Endothelial cell of umbilical vein (primary cell): Measurements from ENCODE around the gene IDH1. TPM values are rescaled to one million over a fixed set of nuclear protein-coding genes. Genes with fewer than 3 reads are reported as not detected.

ENCODE experiments used
- BruUV-seq: library from RNA; stranded (reverse); fragments of 400-500 nt; replicated peaks from 2 replicates; lab custom pipeline; 2021; lab: Mats Ljungman, UMichigan
- CTCF ChIA-PET: fragments of 300-600, 350-600 bp; sonication (Branson Sonifier 250); formaldehyde crosslinking; loops from one replicate; lab custom pipeline; 2021; ENCODE audit warnings: antibody characterized with exemption, inconsistent platforms; lab: Charles Lee
- POLR2A ChIA-PET: fragments of 300-600, 350-600 bp; sonication (Branson Sonifier 250); formaldehyde crosslinking; loops from one replicate; lab custom pipeline; 2021; ENCODE audit warnings: antibody characterized with exemption, inconsistent platforms; lab: Charles Lee
- DNase-seq: peaks from one replicate; pipeline ENCODE4 v3.0.0-alpha.2; 2011; ENCODE audit warnings: low read depth, low spot score
- FAIRE-seq: peaks from 2 replicates; lab custom pipeline; 2011; peaks lifted over from hg19 to GRCh38; lab: Jason Lieb, UNC
- H2AFZ ChIP-seq: 2 replicates; pipeline ENCODE4 v1.6.0; 2012; ENCODE audit warnings: low read depth, low read length, control low read depth, inconsistent platforms
- H3K27ac ChIP-seq: 2 replicates; pipeline ENCODE4 v1.5.1; 2011; ENCODE audit warnings: low read depth, mild to moderate bottlenecking, control low read depth, low read length, moderate library complexity; ENCODE audit not compliant: insufficient read depth
- H3K27me3 ChIP-seq, 2 experiments: 2 replicates each; pipeline versions ENCODE4 v1.6.0 to v1.6.1; 2011; ENCODE audit warnings: low read length in 2 of 2, mixed read lengths in 1 of 2; ENCODE audit not compliant: control insufficient read depth in 2 of 2, insufficient read depth in 2 of 2
- H3K36me3 ChIP-seq, 2 experiments: 2 replicates in 1 of 2; 3 replicates in 1 of 2; pipeline ENCODE4 v1.5.1; 2011; ENCODE audit warnings: low read length in 2 of 2, mild to moderate bottlenecking in 1 of 2, moderate library complexity in 1 of 2; ENCODE audit not compliant: control insufficient read depth in 2 of 2, insufficient read depth in 2 of 2; ENCODE audit errors: extremely low read depth in 1 of 2
- H3K4me1 ChIP-seq: 3 replicates; pipeline ENCODE4 v1.5.1; 2011; ENCODE audit warnings: mild to moderate bottlenecking, low read length; ENCODE audit not compliant: control insufficient read depth, insufficient read depth; ENCODE audit errors: extremely low read depth
- H3K4me2 ChIP-seq: 2 replicates; pipeline ENCODE4 v1.6.1; 2011; ENCODE audit warnings: low read length, control low read depth, mixed read lengths; ENCODE audit not compliant: insufficient read depth
- H3K4me3 ChIP-seq, 3 experiments: fragments of 200-600 bp in 1 of 3; sonication (generic), shearing (Covaris generic) in 1 of 3; replicated peaks in 1 of 3; 2 replicates each; pipeline ENCODE4 v1.5.1; 2011 to 2016; ENCODE audit warnings: control low read depth in 3 of 3, low read length in 3 of 3, mild to moderate bottlenecking in 2 of 3, inconsistent platforms in 1 of 3, low read depth in 1 of 3, moderate library complexity in 1 of 3; ENCODE audit not compliant: insufficient read depth in 1 of 3
- H3K79me2 ChIP-seq: 2 replicates; pipeline ENCODE4 v1.6.0; 2012; ENCODE audit warnings: low read length, inconsistent platforms; ENCODE audit not compliant: control insufficient read depth, insufficient read depth
- H3K9ac ChIP-seq: replicated peaks from 2 replicates; pipeline ENCODE3; 2011; ENCODE audit warnings: low read length, control low read depth; ENCODE audit not compliant: insufficient read depth; ENCODE audit errors: extremely low read depth
- H3K9me1 ChIP-seq: replicated peaks from 3 replicates; pipeline ENCODE4 v1.6.0; 2011; ENCODE audit warnings: mild to moderate bottlenecking, low read length; ENCODE audit not compliant: control insufficient read depth, insufficient read depth; ENCODE audit errors: extremely low read depth
- H3K9me3 ChIP-seq: replicated peaks from 2 replicates; pipeline ENCODE4 v1.5.1; 2012; ENCODE audit warnings: low read length, inconsistent platforms; ENCODE audit not compliant: control insufficient read depth, insufficient read depth
- H4K20me1 ChIP-seq: replicated peaks from 2 replicates; pipeline ENCODE3; 2011; ENCODE audit warnings: mild to moderate bottlenecking, low read length; ENCODE audit not compliant: control insufficient read depth, insufficient read depth; ENCODE audit errors: extremely low read depth
- EZH2 ChIP-seq: IDR thresholded peaks from 2 replicates; pipeline ENCODE4 v1.6.1; 2012; ENCODE audit warnings: borderline replicate concordance, low read depth, mild to moderate bottlenecking, moderate library complexity, low read length, inconsistent platforms; ENCODE audit not compliant: severe bottlenecking
- FOS ChIP-seq: IDR thresholded peaks from 2 replicates; pipeline ENCODE4 v1.6.1; 2011; ENCODE audit warnings: mild to moderate bottlenecking, low read length, moderate library complexity, borderline replicate concordance; ENCODE audit not compliant: insufficient read depth
- GATA2 ChIP-seq: IDR thresholded peaks from 2 replicates; pipeline ENCODE4 v1.7.0; 2011; ENCODE audit warnings: low read depth, mild to moderate bottlenecking, moderate library complexity, mixed read lengths, low read length; ENCODE audit not compliant: insufficient read length, insufficient read depth
- JUN ChIP-seq: IDR thresholded peaks from 2 replicates; pipeline ENCODE4 v1.6.1; 2011; ENCODE audit warnings: borderline replicate concordance, low read depth; ENCODE audit not compliant: insufficient read length, insufficient read depth
- MYC ChIP-seq: IDR thresholded peaks from one replicate; pipeline ENCODE4 v1.6.1; 2011; ENCODE audit warnings: mild to moderate bottlenecking, low read depth, low read length
- POLR2A ChIP-seq: IDR thresholded peaks from 2 replicates; pipeline ENCODE4 v1.6.1; 2012; ENCODE audit warnings: low read depth, mild to moderate bottlenecking, control low read depth, low read length
- POLR2AphosphoS5 ChIP-seq: IDR thresholded peaks from 2 replicates; pipeline ENCODE4 v1.6.1; 2012; ENCODE audit warnings: low read depth, mild to moderate bottlenecking, control low read depth, low read length, moderate library complexity; ENCODE audit not compliant: insufficient read depth
- dilution Hi-C: fragments of 300-500 bp; cut with MboI; formaldehyde crosslinking; loops from one replicate; pipeline ENCODE4 v1.15.0; 2019; ENCODE audit warnings: low sequenced_read_pairs; ENCODE audit not compliant: extremely low pct_ligation_motif_present
- intact Hi-C: fragments of 100-400 bp; cut with micrococcal nuclease; formaldehyde crosslinking; loops from one replicate; pipeline ENCODE4 v1.10.0; 2022
- polyA plus RNA-seq, 4 experiments: library from polyadenylated mRNA; depleted of rRNA in 3 of 4; stranded (reverse) in 3 of 4; unstranded in 1 of 4; fragments of >200 nt; gene quantifications; 2 replicates each; pipeline versions ENCODE4 v1.2.1 to v1.2.3, GENCODE V29; 2011 to 2012; ENCODE audit warnings: missing spikeins in 1 of 4
- total RNA-seq: library from RNA; stranded (reverse); gene quantifications from 2 replicates; pipeline ENCODE4 v1.2.3, GENCODE V29; 2021
- TF ChIP-seq, protein P1 (sequence below), 2 donors: IDR thresholded peaks; 1 replicate in 1 of 2; 2 replicates in 1 of 2; pipeline ENCODE4 v1.5.1; 2011; ENCODE audit warnings: low read length in 2 of 2, mild to moderate bottlenecking in 2 of 2, moderate library complexity in 2 of 2, control low read depth in 1 of 2, inconsistent platforms in 1 of 2, low read depth in 1 of 2; ENCODE audit not compliant: insufficient read depth in 1 of 2; ENCODE audit errors: extremely low read depth in 1 of 2
- TF ChIP-seq, protein P2 (sequence below): IDR thresholded peaks from 2 replicates; pipeline ENCODE4 v1.6.1; 2011; ENCODE audit not compliant: insufficient read depth, insufficient read length

Gene IDH1
- total and polyA plus RNA-seq, 2 donors (not counting 3 experiments of a cell fraction or from before 2014, with no cell fraction given) = 63.1 to 107 TPM

DNA sequence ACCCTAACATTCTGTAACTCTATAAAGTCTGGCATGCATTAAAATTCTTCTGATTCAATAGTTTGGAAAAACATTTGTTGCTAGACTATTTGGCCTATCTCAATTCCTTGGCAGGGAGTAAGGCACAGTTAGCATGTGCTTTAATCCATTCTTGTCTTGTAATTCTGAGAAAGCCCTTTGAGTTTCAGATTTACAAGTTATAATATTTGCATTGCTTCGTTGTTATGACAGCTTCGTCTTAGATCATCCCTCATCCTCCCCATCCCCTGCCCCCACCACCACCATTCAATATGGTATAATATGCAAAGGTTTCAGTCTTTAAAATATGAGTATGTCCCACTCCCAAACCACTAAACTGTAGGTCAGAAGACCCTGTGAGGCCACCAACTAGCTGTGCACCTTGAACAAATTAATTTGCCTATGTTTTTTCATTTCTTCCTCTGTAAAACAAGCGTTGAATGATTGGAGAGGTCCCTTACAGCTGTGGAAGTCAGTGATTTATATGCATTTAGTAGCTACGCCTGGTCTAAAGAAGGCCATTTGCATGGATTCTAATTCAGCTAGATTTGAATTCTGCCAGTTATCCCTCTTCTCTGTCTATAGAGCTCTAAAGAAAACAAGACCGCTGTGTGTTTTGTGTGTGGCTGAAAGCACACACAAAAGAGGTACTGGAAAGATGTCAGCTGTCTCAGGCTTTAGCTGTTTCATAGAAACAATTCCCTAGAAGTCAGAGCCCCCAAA, 65.6 kb downstream of the IDH1 start:
- H3K27ac ChIP-seq = no peak overlapping the region
- dilution Hi-C loops (no loop called here), intact Hi-C loops (no loop called here)
- no peak overlapping the region for H3K4me2 ChIP-seq
- ChIA-PET POLR2A (no interaction called here), CTCF (no interaction called here)
- H3K79me2 ChIP-seq = no peaks in the 10 kb centered on the region
- no peak overlapping the region for H3K4me3 ChIP-seq
- DNase-seq = no peak
- no peaks in the 10 kb centered on the region for H3K4me1 ChIP-seq
- no peak overlapping the region for H3K9ac ChIP-seq
- no peaks in the 10 kb centered on the region for H4K20me1 ChIP-seq
- H3K36me3 ChIP-seq = no peaks in the 10 kb centered on the region
- FAIRE-seq = no peak
- H3K27me3 ChIP-seq = peaks cover 7 to 11% of the 10 kb centered on the region in 2 experiments
- H2AFZ ChIP-seq = no peak overlapping the region
- H3K9me1 ChIP-seq = no peaks in the 10 kb centered on the region
- TF ChIP-seq, protein P1, sequence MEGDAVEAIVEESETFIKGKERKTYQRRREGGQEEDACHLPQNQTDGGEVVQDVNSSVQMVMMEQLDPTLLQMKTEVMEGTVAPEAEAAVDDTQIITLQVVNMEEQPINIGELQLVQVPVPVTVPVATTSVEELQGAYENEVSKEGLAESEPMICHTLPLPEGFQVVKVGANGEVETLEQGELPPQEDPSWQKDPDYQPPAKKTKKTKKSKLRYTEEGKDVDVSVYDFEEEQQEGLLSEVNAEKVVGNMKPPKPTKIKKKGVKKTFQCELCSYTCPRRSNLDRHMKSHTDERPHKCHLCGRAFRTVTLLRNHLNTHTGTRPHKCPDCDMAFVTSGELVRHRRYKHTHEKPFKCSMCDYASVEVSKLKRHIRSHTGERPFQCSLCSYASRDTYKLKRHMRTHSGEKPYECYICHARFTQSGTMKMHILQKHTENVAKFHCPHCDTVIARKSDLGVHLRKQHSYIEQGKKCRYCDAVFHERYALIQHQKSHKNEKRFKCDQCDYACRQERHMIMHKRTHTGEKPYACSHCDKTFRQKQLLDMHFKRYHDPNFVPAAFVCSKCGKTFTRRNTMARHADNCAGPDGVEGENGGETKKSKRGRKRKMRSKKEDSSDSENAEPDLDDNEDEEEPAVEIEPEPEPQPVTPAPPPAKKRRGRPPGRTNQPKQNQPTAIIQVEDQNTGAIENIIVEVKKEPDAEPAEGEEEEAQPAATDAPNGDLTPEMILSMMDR (IDR thresholded peaks at IDR 0.05; ENCODE audit: extremely low read depth in 1 of 2, insufficient read depth in 1 of 2, low read depth in 1 of 2, low read length in 2 of 2) = no peak
- TF ChIP-seq GATA2 (no peak), POLR2AphosphoS5 (no peak), FOS (no peak), JUN (no peak), POLR2A (no peak), MYC (no peak), EZH2 (no peak)
- TF ChIP-seq, protein P2, sequence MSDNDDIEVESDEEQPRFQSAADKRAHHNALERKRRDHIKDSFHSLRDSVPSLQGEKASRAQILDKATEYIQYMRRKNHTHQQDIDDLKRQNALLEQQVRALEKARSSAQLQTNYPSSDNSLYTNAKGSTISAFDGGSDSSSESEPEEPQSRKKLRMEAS = no peak
- no peaks in the 10 kb centered on the region for H3K9me3 ChIP-seq
- BruUV-seq = no TSS peak
